ENCODE results near the gene ZNF428.
"Not testable (repeated sequence)": the region's sequence is repeated elsewhere in the genome, so short reads cannot be mapped to it uniquely, and the experiment has no call there.

DNA sequence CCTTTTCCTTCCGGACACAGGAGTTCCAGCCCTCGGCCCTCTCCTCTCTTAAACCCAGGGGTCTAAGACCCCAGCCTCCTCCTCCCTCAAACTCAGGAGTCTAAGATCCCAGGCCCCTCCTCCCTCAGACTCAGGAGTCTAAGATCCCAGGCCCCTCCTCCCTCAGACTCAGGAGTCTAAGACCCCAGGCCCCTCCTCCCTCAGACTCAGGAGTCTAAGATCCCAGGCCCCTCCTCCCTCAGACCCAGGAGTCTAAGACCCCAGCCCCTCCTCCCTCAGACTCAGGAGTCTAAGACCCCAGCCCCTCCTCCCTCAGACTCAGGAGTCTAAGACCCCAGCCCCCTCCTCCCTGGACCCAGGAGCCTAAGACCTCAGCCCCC lies 16.1 kb upstream of the ZNF428 start:
- TF ChIP-seq, protein P1, sequence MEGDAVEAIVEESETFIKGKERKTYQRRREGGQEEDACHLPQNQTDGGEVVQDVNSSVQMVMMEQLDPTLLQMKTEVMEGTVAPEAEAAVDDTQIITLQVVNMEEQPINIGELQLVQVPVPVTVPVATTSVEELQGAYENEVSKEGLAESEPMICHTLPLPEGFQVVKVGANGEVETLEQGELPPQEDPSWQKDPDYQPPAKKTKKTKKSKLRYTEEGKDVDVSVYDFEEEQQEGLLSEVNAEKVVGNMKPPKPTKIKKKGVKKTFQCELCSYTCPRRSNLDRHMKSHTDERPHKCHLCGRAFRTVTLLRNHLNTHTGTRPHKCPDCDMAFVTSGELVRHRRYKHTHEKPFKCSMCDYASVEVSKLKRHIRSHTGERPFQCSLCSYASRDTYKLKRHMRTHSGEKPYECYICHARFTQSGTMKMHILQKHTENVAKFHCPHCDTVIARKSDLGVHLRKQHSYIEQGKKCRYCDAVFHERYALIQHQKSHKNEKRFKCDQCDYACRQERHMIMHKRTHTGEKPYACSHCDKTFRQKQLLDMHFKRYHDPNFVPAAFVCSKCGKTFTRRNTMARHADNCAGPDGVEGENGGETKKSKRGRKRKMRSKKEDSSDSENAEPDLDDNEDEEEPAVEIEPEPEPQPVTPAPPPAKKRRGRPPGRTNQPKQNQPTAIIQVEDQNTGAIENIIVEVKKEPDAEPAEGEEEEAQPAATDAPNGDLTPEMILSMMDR (IDR thresholded peaks at IDR 0.05; ENCODE audit: control extremely low read depth in 1 of 3, insufficient read depth in 1 of 3, low read depth in 1 of 3, low read length in 3 of 3): not testable (repeated sequence)
- not testable (repeated sequence) for TF ChIP-seq SUZ12 (IDR thresholded peaks at IDR 0.05; ENCODE audit: low read length); SIN3A (conservative IDR thresholded peaks at IDR 0.05 in 1 of 2, IDR thresholded peaks at IDR 0.05 in 1 of 2; ENCODE audit: low read depth in 1 of 2, low read length in 2 of 2); TAF1 (IDR thresholded peaks at IDR 0.05; ENCODE audit: low read depth, low read length); YY1 (IDR thresholded peaks at IDR 0.05; ENCODE audit: low read depth, low read length)
